Keratinocyte (primary cell): ENCODE data around the gene RSKR. TPM values are rescaled to one million over a fixed set of nuclear protein-coding genes. Genes with fewer than 3 reads are reported as not detected.
A peak's percentile ranks its signal among the peaks of the same experiment; 100 is the strongest.

ENCODE experiments used
- DNase-seq: peaks from one replicate; pipeline ENCODE4 v3.0.0-alpha.2; 2011; ENCODE audit warnings: low read depth, missing footprints, low spot score
- FAIRE-seq: peaks from 2 replicates; lab custom pipeline; 2011; peaks lifted over from hg19 to GRCh38; lab: Jason Lieb, UNC
- H2AFZ ChIP-seq: 2 replicates; pipeline ENCODE4 v1.6.0; 2012; ENCODE audit warnings: low read length, control low read depth, inconsistent platforms; ENCODE audit not compliant: control insufficient read depth
- H3K27ac ChIP-seq: 2 replicates; pipeline ENCODE4 v1.5.1; 2011; ENCODE audit warnings: low read length; ENCODE audit not compliant: control insufficient read depth, insufficient read depth
- H3K27me3 ChIP-seq: 3 replicates; pipeline ENCODE4 v1.6.0; 2011; ENCODE audit warnings: low read length; ENCODE audit not compliant: control insufficient read depth, insufficient read depth; ENCODE audit errors: extremely low read depth
- H3K36me3 ChIP-seq, 2 experiments: 2 replicates in 1 of 2; 3 replicates in 1 of 2; pipeline ENCODE4 v1.5.1; 2011; ENCODE audit warnings: low read length in 2 of 2, mild to moderate bottlenecking in 1 of 2; ENCODE audit not compliant: control insufficient read depth in 2 of 2, insufficient read depth in 2 of 2; ENCODE audit errors: extremely low read depth in 1 of 2
- H3K4me1 ChIP-seq: 3 replicates; pipeline ENCODE4 v1.5.1; 2011; ENCODE audit warnings: low read length; ENCODE audit not compliant: control insufficient read depth, insufficient read depth; ENCODE audit errors: extremely low read depth
- H3K4me2 ChIP-seq: 3 replicates; pipeline ENCODE4 v1.6.0; 2011; ENCODE audit warnings: low read depth, low read length; ENCODE audit not compliant: control insufficient read depth, insufficient read depth; ENCODE audit errors: extremely low read depth
- H3K4me3 ChIP-seq, 3 experiments: fragments of 200-600 bp in 1 of 3; sonication (generic) in 1 of 3; 2 replicates in 2 of 3; 3 replicates in 1 of 3; pipeline ENCODE4 v1.5.1; 2011 to 2016; ENCODE audit warnings: low read length in 3 of 3, mild to moderate bottlenecking in 3 of 3, control low read depth in 2 of 3, inconsistent platforms in 1 of 3, low read depth in 1 of 3, mixed read lengths in 1 of 3, mixed run types in 1 of 3, moderate library complexity in 1 of 3; ENCODE audit not compliant: control insufficient read depth in 2 of 3, insufficient read depth in 2 of 3; ENCODE audit errors: extremely low read depth in 1 of 3
- H3K79me2 ChIP-seq: 2 replicates; pipeline ENCODE4 v1.6.0; 2012; ENCODE audit warnings: low read length; ENCODE audit not compliant: control insufficient read depth, insufficient read depth
- H3K9ac ChIP-seq: 3 replicates; pipeline ENCODE4 v1.6.0; 2011; ENCODE audit warnings: low read length; ENCODE audit not compliant: control insufficient read depth, insufficient read depth; ENCODE audit errors: extremely low read depth
- H3K9me1 ChIP-seq: 3 replicates; pipeline ENCODE4 v1.6.0; 2011; ENCODE audit warnings: low read length; ENCODE audit not compliant: control insufficient read depth, insufficient read depth; ENCODE audit errors: extremely low read depth
- H3K9me3 ChIP-seq: 2 replicates; pipeline ENCODE4 v1.5.1; 2012; ENCODE audit warnings: low read depth, low read length; ENCODE audit not compliant: control insufficient read depth
- H4K20me1 ChIP-seq: 3 replicates; pipeline ENCODE4 v1.6.0; 2011; ENCODE audit warnings: low read length; ENCODE audit not compliant: control insufficient read depth, insufficient read depth; ENCODE audit errors: extremely low read depth
- EZH2 ChIP-seq: IDR thresholded peaks from one replicate; pipeline ENCODE4 v1.6.1; 2012; ENCODE audit warnings: inconsistent platforms, mild to moderate bottlenecking, low read length, moderate library complexity
- dilution Hi-C: fragments of 300-500 bp; cut with MboI; formaldehyde crosslinking; loops from one replicate; pipeline ENCODE4 v1.7.0; 2020; ENCODE audit warnings: low sequenced_read_pairs; ENCODE audit not compliant: extremely low pct_ligation_motif_present
- polyA plus RNA-seq, 5 experiments: library from polyadenylated mRNA; depleted of rRNA in 3 of 5; stranded (reverse) in 3 of 5; stranded (forward) in 1 of 5; unstranded in 1 of 5; fragments of >200 nt; gene quantifications; 1 replicate in 1 of 5; 2 replicates in 3 of 5; 3 replicates in 1 of 5; pipeline versions ENCODE4 v1.2.1 to v1.2.3, GENCODE V29; 2011 to 2012; ENCODE audit warnings: missing spikeins in 2 of 5, low read depth in 1 of 5, low replicate concordance in 1 of 5
- TF ChIP-seq, protein P1 (sequence below), 3 experiments: IDR thresholded peaks in 1 of 3; conservative IDR thresholded peaks in 1 of 3; optimal IDR thresholded peaks in 1 of 3; 2 replicates in 2 of 3; 3 replicates in 1 of 3; pipeline versions ENCODE3 to v1.5.1; 2011; ENCODE audit warnings: low read length in 3 of 3, mild to moderate bottlenecking in 3 of 3, moderate library complexity in 2 of 3, control low read depth in 1 of 3, inconsistent platforms in 1 of 3; ENCODE audit not compliant: insufficient read depth in 2 of 3; ENCODE audit errors: extremely low read depth in 1 of 3

Gene RSKR
- polyA plus RNA-seq, 1 donor (not counting 4 experiments of a cell fraction or from before 2014, with no cell fraction given) = 6.6 TPM

DNA sequence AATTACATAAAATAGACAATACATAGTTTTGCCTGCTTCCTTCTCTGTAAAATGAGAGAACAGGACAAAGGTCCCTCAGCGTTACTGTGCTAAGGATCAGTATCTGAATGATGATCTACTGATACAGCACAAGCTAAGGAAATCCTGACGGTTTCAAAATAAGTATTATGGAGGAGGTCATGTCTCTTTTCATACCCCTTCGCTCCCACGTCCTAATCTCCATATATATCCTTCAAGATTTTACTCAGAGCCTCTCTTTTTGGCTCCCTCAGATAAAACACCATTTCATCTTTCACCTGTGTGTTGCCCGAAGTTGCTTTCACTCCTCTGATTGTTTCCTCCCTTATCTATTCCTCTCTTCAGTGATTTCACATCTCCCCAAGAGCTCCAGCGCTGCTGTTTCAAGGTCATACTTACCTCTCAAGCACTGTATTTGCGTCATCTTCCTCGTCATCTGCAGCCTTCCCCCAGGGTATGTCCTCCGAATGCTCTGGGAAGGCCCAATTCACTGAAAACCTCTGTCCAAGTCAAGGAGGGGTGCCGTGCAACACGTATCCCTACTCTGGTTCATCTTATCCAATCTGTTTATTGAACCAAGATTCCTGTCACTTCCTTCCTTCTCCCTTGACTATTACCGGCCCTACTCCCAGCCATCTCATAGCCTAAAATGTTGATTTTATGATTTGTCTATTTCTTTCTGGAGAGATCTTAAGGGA lies 32.2 kb upstream of the RSKR start:
- Histone ChIP-seq H3K27ac (peak overlapping the region; percentile 89), H3K9me1 (no peaks in the 10 kb centered on the region), H3K36me3 (peaks cover 20 to 24% of the 10 kb centered on the region in 2 experiments), H3K79me2 (peaks cover 19% of the 10 kb centered on the region), H3K27me3 (no peaks in the 10 kb centered on the region), H3K9me3 (no peaks in the 10 kb centered on the region), H3K4me3 (peak overlapping the region in 1 of 3 experiments; percentile 84), H2AFZ (peak overlapping the region; percentile 32), H3K4me1 (peaks cover 20% of the 10 kb centered on the region), H3K4me2 (peak overlapping the region; percentile 92), H4K20me1 (no peaks in the 10 kb centered on the region), H3K9ac (peak overlapping the region; percentile 90)
- TF ChIP-seq, protein P1, sequence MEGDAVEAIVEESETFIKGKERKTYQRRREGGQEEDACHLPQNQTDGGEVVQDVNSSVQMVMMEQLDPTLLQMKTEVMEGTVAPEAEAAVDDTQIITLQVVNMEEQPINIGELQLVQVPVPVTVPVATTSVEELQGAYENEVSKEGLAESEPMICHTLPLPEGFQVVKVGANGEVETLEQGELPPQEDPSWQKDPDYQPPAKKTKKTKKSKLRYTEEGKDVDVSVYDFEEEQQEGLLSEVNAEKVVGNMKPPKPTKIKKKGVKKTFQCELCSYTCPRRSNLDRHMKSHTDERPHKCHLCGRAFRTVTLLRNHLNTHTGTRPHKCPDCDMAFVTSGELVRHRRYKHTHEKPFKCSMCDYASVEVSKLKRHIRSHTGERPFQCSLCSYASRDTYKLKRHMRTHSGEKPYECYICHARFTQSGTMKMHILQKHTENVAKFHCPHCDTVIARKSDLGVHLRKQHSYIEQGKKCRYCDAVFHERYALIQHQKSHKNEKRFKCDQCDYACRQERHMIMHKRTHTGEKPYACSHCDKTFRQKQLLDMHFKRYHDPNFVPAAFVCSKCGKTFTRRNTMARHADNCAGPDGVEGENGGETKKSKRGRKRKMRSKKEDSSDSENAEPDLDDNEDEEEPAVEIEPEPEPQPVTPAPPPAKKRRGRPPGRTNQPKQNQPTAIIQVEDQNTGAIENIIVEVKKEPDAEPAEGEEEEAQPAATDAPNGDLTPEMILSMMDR (optimal IDR thresholded peaks at IDR 0.05 in 1 of 3, IDR thresholded peaks at IDR 0.05 in 1 of 3, conservative IDR thresholded peaks at IDR 0.05 in 1 of 3; ENCODE audit: extremely low read depth in 1 of 3, insufficient read depth in 2 of 3, low read length in 3 of 3) = no peak
- TF ChIP-seq EZH2 = no peak
- no peak for DNase-seq
- dilution Hi-C loops = no loop called here
- no peak for FAIRE-seq

DNA sequence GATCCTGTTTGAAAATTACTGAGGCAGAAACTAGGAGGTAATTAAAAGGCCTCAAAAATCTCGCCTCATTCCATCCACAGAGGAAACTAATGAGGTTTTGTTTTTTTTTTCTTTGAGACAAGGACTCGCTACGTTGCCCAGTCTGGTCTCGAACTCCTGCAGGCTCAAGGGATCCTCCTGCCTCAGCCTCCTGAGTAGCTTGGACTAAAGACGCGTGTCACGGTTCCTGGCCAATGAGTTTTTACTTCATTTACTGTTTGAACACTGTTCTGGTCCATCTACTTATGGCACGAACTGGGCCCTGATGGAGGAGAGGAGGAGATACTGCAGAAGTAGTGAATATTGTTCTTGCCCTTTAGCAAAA lies 31.6 kb upstream of the RSKR start:
- Histone ChIP-seq H3K4me2 (peak overlapping the region; percentile 92), H3K79me2 (peaks cover 19% of the 10 kb centered on the region), H3K27ac (peak overlapping the region; percentile 89), H3K36me3 (peaks cover 25 to 27% of the 10 kb centered on the region in 2 experiments), H4K20me1 (no peaks in the 10 kb centered on the region), H2AFZ (peak overlapping the region; percentile 85), H3K9ac (peak overlapping the region; percentile 90), H3K27me3 (no peaks in the 10 kb centered on the region), H3K9me3 (no peaks in the 10 kb centered on the region), H3K9me1 (no peaks in the 10 kb centered on the region), H3K4me1 (peaks cover 20% of the 10 kb centered on the region), H3K4me3 (peak overlapping the region; percentile 65 to 84 (median 69))
- dilution Hi-C loops = no loop called here
- FAIRE-seq (no peak), DNase-seq (no peak)
- TF ChIP-seq EZH2 = no peak
- TF ChIP-seq, protein P1 (optimal IDR thresholded peaks at IDR 0.05 in 1 of 3, IDR thresholded peaks at IDR 0.05 in 1 of 3, conservative IDR thresholded peaks at IDR 0.05 in 1 of 3; ENCODE audit: extremely low read depth in 1 of 3, insufficient read depth in 2 of 3, low read length in 3 of 3) = no peak
